RWPE1 (cell line): ENCODE measurements around the gene ACSL5.
"Not testable (repeated sequence)": the region's sequence is repeated elsewhere in the genome, so short reads cannot be mapped to it uniquely, and the experiment has no call there.

Experiments
- CTCF ChIA-PET: fragments of 350-600 bp; sonication (Branson Sonifier 250); formaldehyde crosslinking; extraction: SDS; loops from one replicate; lab custom pipeline; 2021; lab: Yijun Ruan, JAX
- POLR2A ChIA-PET: fragments of 400-600 bp; formaldehyde crosslinking; extraction: SDS; loops from one replicate; lab custom pipeline; 2020; ENCODE audit warnings: antibody characterized with exemption; ENCODE audit not compliant: low non-redundant PET; lab: Yijun Ruan, JAX
- DNase-seq: peaks from one replicate; pipeline ENCODE4 v3.0.0; 2012; ENCODE audit warnings: low spot score
- H3K27ac ChIP-seq: fragments of 450-650 bp; 2 replicates; pipeline ENCODE4 v1.5.1; 2017
- TF ChIP-seq, protein P1 (sequence below): fragments of 450-650 bp; conservative IDR thresholded peaks from 2 replicates; pipeline ENCODE4 v1.5.1; 2017; ENCODE audit warnings: low read depth, mild to moderate bottlenecking

ACSL5 gene

DNA sequence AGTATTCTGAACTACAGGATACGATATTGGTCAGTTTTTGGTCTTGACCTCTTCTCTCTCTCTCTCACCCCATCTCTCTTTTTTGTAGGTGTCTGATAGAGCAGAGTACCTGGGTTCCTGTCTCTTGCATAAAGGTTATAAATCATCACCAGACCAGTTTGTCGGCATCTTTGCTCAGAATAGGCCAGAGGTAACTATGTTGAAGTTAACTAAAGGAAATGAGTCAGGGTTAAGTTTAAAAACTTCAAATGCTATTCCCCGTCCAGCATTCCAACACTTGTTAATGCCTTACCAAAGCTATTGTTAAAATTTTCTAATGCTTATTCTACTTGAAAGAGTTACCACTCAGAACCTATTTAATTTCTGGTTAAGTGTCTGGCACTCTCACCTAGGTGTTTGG lies 30.7 kb downstream of the ACSL5 start:
- TF ChIP-seq, protein P1, sequence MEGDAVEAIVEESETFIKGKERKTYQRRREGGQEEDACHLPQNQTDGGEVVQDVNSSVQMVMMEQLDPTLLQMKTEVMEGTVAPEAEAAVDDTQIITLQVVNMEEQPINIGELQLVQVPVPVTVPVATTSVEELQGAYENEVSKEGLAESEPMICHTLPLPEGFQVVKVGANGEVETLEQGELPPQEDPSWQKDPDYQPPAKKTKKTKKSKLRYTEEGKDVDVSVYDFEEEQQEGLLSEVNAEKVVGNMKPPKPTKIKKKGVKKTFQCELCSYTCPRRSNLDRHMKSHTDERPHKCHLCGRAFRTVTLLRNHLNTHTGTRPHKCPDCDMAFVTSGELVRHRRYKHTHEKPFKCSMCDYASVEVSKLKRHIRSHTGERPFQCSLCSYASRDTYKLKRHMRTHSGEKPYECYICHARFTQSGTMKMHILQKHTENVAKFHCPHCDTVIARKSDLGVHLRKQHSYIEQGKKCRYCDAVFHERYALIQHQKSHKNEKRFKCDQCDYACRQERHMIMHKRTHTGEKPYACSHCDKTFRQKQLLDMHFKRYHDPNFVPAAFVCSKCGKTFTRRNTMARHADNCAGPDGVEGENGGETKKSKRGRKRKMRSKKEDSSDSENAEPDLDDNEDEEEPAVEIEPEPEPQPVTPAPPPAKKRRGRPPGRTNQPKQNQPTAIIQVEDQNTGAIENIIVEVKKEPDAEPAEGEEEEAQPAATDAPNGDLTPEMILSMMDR, result no peak
- peak; percentile 68 for DNase-seq
- CTCF ChIA-PET, result no interaction called here
- no peak overlapping the region for H3K27ac ChIP-seq
- POLR2A ChIA-PET, result no interaction called here

DNA sequence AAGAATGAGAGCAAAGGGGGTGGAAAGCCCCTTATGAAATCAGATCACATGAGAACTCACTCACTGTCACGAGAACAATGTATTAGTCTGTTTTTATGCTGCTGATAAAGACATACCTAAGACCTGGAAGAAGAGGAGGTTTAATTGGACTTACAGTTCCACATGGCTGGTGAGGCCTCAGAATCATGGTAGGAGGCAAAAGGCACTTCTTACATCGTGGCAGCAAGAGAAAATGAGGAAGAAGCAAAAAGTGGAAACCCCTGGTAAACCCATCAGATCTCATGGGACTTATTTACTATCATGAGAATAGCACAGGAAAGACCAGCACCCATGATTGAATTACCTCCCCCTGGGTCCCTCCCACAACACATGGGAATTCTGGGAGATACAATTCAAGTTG lies 32.9 kb downstream of the ACSL5 start:
- CTCF ChIA-PET, POLR2A ChIA-PET, DNase-seq, H3K27ac ChIP-seq: not testable (repeated sequence)

DNA sequence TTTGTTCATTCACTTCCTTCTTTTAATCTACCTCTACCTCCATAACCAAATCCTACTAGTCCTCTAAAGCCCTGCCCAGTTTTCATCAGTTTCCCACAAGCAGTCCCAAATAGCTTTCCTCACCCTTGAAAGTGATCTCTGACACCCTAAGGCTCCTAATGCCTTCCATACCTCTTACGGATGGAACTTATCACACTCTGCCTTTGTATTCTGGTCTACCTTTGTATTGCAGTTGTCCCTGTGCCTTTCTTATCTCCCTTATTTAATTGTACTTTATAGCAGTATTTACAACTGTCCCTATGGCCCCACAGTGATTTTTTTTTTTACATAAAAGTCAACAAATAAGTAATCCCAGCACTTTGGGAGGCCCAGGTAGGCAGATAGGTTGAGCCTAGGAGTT lies 33.8 kb downstream of the ACSL5 start:
- TF ChIP-seq, protein P1, result no peak
- DNase-seq, result no peak
- ChIA-PET POLR2A (no interaction called here), CTCF (no interaction called here)
- no peak overlapping the region for H3K27ac ChIP-seq

DNA sequence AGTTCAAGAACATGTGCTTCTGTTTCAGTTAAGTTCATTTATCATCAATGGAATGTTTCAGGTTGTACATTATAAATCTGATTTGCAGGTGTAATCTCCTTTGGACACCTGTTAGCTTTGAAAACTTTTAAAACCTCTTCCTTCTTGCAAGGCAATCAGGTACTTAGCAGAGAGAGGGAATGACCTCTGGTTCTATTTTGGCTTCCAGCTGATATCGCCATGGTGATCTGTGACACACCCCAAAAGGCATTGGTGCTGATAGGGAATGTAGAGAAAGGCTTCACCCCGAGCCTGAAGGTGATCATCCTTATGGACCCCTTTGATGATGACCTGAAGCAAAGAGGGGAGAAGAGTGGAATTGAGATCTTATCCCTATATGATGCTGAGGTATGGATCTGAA lies 35.4 kb downstream of the ACSL5 start:
- POLR2A ChIA-PET, result no interaction called here
- no peak overlapping the region for H3K27ac ChIP-seq
- DNase-seq, result no peak
- CTCF ChIA-PET, result interaction anchor here (0.8 kb wide), 1 partner anchor 109 kb away, joined by 5 read pairs; no protein-coding TSS in a partner anchor
- TF ChIP-seq, protein P1, result no peak

DNA sequence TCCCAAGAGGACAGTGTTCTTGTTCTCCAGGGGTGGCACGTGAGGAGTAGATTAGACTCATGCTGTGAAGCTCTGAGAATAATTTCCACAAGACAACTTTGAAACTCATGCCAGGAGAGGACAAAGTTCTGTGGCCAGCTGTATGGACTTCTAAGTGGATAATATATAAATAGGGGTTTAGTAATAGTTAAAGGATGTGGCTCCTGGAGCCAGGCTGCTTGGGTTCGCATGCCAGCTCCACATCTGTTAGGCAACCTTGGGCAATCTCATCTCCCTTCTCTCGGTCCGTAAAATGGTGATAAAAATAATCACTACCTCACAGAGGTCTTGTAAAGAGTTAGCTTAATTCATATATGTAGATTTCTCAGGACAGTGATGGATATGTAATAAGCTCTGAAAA lies 35.8 kb downstream of the ACSL5 start:
- ChIA-PET POLR2A (no interaction called here), CTCF (interaction anchor here (0.6 kb wide), 1 partner anchor 53 kb away, joined by 3 read pairs; no protein-coding TSS in a partner anchor)
- no peak for DNase-seq

DNA sequence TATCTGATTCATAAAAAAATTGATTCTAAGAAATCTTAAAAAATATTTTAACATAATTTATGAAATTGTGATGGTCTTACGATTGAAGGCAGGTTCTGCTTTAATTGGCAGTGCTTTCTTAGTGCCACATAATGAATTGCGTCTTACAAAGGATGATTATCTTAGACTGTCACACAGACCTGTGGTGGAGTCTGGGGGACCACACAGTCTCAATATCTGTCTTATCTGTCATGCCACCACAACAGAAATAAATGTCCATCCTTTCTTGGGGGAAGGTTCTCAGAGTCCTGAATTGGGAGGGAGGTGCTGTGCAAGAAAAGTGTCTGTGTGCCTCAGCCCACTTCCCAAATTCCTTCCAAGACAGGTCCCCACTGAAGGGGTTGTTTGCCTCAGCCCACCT lies 38.8 kb downstream of the ACSL5 start:
- TF ChIP-seq, protein P1, result no peak
- no peak overlapping the region for H3K27ac ChIP-seq
- no peak for DNase-seq
- ChIA-PET POLR2A (no interaction called here), CTCF (no interaction called here)

More for the DNA sequence above, 35.8 kb downstream of the ACSL5 start:
- TF ChIP-seq, protein P1, result no peak
- no peak overlapping the region for H3K27ac ChIP-seq

DNA sequence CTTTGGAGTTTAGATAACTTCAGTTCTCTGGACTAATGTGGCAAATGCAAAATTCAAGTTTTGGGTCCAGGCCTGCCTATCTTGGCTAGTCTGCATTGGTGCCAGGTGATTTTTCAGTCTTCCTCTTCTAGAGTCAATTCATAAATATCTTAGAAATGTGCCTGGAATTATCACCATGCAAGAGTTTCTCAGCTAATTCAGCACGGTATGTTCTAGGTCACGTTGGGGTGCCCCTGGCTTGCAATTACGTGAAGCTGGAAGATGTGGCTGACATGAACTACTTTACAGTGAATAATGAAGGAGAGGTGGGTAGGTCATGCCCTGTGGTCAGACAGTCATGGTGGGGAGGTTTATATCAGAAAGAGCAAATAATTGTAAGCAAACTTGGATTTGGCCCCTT lies 47.8 kb downstream of the ACSL5 start:
- DNase-seq, result no peak
- POLR2A ChIA-PET, result no interaction called here
- TF ChIP-seq, protein P1, result no peak
- CTCF ChIA-PET, result interaction anchor here (0.6 kb wide), 1 partner anchor 414 kb away, joined by 3 read pairs; no protein-coding TSS in a partner anchor
- H3K27ac ChIP-seq, result no peak overlapping the region
